HG03196 (cell line): ENCODE data around the gene MRPL55.
A peak's percentile ranks its signal among the peaks of the same experiment; 100 is the strongest.
"Not testable (repeated sequence)": the region's sequence is repeated elsewhere in the genome, so short reads cannot be mapped to it uniquely, and the experiment has no call there.

ENCODE experiments used
- ATAC-seq: cut with Tn5 transposase; IDR thresholded peaks from one replicate; pipeline ENCODE4 v1.9.1; 2021; ENCODE audit not compliant: unreplicated experiment

Gene MRPL55

DNA sequence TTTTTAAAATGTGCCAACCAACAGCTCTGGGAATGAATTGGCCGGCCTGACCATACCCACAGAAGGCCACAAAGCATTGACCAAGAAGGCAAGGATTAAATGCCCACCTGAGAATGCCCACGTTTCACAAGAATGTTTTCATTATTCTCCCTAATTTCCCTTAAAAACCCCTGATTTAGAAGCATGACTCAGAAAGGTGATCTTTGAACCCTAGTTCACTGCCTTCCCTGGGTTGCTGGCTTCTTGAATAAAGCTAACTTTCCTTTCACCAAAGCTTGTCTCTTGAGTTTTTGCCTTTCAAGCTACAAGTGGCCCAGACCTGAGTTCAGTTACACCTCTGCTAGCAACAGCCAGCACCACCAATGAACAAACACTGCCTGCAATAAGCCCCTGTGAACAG lies 14.4 kb upstream of the MRPL55 start:
- ATAC-seq = no peak

GRCh38 chr1:228122921-228123441 lies 13.9 kb upstream of the MRPL55 start:
- no peak for ATAC-seq

GRCh38 chr1:228120857-228121489 lies 11.9 kb upstream of the MRPL55 start:
- ATAC-seq = no peak

DNA sequence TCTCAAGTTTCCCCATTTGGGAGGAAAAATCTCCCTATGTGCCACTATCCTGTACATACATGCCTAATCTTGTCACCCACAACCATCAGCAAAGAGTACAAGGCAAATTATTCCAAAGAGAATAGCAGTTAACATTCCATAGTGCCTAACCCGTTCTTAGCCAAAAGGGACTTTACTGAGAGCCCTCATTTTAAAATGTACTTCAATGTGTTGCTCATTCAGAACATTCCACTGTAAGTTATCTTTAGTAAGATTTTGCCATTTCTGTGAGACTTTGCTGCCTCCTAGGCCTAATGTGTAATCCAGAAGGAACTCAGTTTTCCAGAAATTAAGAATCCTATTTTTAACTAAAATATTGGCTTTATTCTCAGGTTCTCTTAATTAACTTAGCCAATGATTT lies 11.3 kb upstream of the MRPL55 start:
- no peak for ATAC-seq

- no peak for ATAC-seq
Measured at GRCh38 chr1:228118040-228118439, 8.9 kb upstream of the MRPL55 start.

DNA sequence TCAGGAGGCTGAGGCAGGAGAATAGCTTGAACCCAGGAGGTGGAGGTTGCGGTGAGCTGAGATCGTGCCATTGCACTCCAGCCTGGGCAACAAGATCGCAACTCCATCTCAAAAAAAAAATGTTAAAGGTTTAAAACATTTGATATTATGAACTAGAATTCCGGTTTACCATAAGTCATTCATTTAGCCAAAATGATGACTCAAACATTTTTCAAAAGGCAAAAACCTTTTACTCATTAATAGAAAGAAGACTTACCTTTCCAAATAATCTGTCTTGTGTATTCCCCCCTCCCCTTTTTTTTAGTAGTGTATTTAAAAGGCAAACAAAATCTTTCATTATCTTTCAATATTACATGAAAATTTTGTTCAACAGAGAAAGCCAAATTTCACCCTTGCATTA lies 8.2 kb upstream of the MRPL55 start:
- ATAC-seq = no peak

- ATAC-seq = no peak
Measured at GRCh38 chr1:228114827-228115226, 5.7 kb upstream of the MRPL55 start.

DNA sequence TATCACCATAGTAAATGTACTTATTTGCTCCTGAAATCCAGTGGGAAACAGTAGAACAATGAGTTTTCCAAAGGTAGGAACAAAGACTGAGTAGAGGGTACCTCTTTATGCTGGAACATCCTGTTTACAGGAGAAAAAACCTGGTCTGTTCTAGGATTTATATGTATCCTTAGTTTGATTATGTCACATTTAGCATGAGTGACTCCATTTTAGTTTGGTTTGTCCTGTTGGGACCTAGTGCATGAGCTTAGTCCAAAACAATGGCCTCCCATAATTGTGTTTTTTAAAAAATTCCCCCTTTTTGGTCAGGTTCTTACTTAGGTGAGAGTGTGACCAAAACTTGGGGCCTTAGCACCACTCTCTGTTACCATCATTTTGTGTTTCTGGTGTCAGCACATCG lies 3.5 kb upstream of the MRPL55 start:
- no peak for ATAC-seq

- ATAC-seq = no peak
Measured at GRCh38 chr1:228112167-228112566, 3.1 kb upstream of the MRPL55 start.

- ATAC-seq = not testable (repeated sequence)
Measured at GRCh38 chr1:228111315-228111714, 2.2 kb upstream of the MRPL55 start.

DNA sequence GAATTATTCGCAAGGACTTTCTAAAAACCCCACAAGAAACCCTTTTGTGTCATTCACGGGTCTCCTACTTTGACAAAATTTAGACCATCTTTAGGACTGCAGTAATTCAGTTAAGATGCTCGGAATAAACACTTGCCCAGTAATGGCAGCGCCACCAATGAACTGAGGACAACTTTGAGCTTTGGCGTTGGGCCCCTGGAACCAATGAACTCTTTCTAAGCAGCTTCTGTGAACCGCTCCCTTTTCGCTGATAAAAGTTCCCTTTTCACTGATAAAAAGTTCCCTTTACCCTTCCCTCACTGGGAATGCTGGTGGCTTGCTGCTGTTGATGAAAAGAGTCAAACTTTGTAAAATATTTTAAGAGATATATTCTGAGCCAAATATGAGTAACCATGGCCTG lies 1.5 kb upstream of the MRPL55 start:
- ATAC-seq = no peak

- ATAC-seq = peak; percentile 3
Measured at GRCh38 chr1:228109962-228110488, 926 bp upstream of the MRPL55 start.

GRCh38 chr1:228108742-228109072 lies 392 bp downstream of the MRPL55 start:
- peak; percentile 2 for ATAC-seq

GRCh38 chr1:228108055-228108690 lies 926 bp downstream of the MRPL55 start:
- no peak for ATAC-seq

DNA sequence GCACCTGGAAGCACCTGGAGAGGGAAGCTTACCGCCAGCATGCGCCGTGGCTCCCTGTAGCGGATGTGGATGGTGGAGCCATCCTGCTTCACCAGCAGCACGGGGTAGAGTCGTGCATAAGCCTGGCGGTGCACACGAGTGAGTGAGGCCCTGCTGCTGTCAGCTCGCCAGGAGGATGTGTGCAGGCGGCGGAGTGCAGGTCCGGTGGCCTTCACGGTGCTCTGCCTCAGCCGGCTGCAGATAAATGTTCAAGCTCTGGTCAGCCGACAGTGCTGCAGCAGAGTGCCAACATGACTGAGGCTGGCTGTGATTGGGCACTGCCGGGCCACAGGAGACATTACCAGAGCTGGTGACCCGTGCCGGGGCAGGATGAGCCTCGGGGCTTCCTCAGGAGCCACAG lies 1.5 kb downstream of the MRPL55 start:
- ATAC-seq = no peak

- no peak for ATAC-seq
Measured at GRCh38 chr1:228106800-228107054, 2.4 kb downstream of the MRPL55 start.

DNA sequence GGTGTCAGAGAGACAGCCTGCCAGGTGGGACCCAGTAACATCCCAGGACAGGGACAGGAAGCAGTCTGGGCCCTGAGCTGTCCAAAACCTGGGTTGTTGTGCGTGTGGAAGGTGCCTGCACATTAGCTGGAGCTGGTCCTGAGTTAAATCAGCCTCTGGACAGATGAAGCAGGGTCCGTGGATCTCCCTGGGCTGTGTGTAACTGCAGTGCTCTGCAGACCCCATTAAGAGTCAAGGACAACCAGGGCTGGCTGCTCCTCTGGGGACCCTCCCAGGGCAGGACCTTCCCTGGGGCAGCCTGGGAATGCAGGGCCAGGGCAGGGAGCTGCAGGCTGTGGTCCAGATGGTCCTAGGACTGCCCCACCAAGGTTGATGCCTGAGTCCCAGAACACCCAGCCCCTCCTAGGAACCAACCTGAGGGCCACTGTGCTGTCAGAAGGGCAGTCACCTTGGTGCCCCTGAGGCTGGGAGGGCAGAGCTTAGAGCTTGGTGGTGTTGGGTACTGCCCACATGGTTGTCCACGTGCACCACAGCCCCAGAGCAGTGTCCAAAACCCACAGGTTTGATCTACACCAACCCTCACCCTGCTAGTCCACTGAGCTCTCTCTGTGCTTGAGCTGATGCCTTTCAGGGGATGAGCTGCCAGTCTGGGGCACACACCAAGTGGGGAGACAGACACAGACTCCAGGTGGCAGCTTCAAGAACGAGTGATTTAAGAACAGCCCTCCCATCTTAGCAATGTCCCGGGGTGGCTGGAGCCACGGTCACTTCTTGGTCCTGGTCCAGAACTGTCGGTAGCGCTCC lies 2.9 kb downstream of the MRPL55 start:
- no peak for ATAC-seq

- ATAC-seq = no peak
Measured at GRCh38 chr1:228105270-228105995, 3.7 kb downstream of the MRPL55 start.

DNA sequence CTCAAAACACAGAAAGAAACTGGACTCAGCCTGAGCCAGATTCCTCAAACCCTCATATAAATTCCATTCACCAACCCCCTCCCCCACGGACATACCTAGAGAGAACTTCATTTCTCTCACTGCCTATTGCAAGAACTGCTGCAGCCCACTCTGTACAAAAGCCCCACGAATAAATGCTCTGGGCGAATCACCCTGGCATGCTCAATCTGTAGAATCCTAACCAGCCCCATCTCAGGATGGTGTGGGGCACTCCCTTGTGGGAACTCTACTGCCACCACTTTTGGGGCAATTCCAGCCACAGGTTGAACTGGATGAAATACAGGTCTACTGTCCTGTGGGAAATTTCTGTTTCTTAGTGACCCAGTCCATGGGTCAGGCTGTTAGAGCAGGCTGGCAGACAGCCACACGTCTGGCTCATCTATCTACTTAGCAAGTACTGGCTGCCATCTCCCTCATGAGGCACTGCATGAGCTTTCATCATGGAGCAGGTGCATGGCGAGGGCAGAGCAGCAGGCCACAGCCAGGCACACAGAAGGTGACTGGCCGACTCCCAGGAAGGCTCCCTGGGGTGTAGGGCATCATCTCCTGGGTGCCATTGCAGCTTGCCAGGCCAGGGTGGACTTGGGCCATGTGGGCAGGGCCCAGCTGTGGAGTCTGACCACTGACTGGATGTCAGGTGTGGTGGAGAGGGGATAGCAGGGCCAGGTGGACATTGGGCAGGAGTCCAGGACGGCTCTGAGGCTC lies 4.4 kb downstream of the MRPL55 start:
- ATAC-seq = no peak

DNA sequence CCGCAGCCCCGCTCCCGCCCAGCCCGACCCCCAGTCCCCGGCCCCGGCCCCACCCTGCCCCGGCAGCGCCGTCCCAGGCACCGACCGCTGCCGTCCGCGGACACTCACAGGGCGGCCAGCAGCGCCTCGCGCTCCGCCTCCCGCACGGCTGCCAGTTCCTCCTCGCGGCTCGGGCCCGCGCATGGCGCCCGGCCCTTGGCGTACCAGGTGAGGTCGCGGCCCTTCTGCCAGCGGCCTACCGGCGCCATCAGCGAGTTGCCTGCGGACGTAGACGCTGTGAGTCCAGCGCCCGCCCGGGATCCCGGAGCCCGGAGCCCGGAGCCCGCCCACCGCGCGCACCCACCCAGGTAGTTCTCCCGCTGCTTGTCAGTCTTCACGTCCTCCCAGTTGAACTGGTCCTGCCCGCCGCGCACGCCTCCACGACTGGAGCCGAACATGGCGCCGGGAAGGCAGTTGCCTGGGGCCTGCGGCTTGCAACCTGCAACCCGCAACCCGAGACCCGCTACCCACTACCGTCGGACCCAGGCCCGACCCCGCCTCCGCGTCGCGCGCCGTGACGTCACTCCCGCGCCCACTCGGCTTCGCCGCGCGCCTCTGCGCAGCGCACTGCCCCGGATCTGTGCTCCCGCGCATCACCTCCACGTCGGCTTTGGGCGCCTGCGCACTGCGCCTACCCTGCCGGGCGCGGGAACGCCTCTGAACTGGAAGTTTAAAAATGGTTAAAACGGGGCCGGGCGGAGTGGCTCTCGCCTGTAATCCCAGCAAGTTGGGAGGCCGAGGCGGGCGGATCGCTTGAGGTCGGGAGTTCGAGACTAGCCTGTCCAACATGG lies 6.1 kb downstream of the MRPL55 start, which contains the start of gene C1orf35:
Gene C1orf35 (minus strand): TSS at position 535 of the 830 bp plus-strand sequence. CDS start 98 bp downstream, at position 437.
- peak; percentile 66 for ATAC-seq
